Mesenteric fat pad (tissue), 1 donor: ENCODE measurements around the gene SOX1. TPM values are rescaled to one million over a fixed set of nuclear protein-coding genes. Genes with fewer than 3 reads are reported as not detected.

Experiments
- DNase-seq: peaks from one replicate; pipeline ENCODE4 v3.0.0-alpha.2; 2020; ENCODE audit warnings: low spot score
- total RNA-seq: library from RNA; stranded (reverse); fragmentation: NEBNext Ultra II Directional; extraction: Animal tissue kit (Norgen Biotek cat#: 25700); gene quantifications from one replicate; pipeline ENCODE4 v1.2.1, GENCODE V29; 2021
- donor health status: DM: yes; HTN: yes; CAD: no.

The SOX1 gene
- total RNA-seq, 1 donor from 2014 or later, result not detected

- DNase-seq, result no peak
Observed at GRCh38 chr13:112071723-112072533, 5.0 kb downstream of the SOX1 start.

GRCh38 chr13:112072534-112073244, 5.7 kb downstream of the SOX1 start:
- DNase-seq, result no peak

GRCh38 chr13:112073245-112074138, 6.5 kb downstream of the SOX1 start:
- no peak for DNase-seq

GRCh38 chr13:112074139-112074865, 7.4 kb downstream of the SOX1 start:
- DNase-seq, result no peak

GRCh38 chr13:112077729-112078128, 10.8 kb downstream of the SOX1 start:
- no peak for DNase-seq

- DNase-seq, result no peak
Observed at GRCh38 chr13:112078216-112078615, 11.3 kb downstream of the SOX1 start.

GRCh38 chr13:112078879-112079531, 12.1 kb downstream of the SOX1 start:
- no peak for DNase-seq

- DNase-seq, result no peak
Observed at GRCh38 chr13:112079696-112080095, 12.7 kb downstream of the SOX1 start.

- no peak for DNase-seq
Observed at GRCh38 chr13:112083971-112084370, 17.0 kb downstream of the SOX1 start.

GRCh38 chr13:112092453-112092852, 25.5 kb downstream of the SOX1 start:
- no peak for DNase-seq

- DNase-seq, result no peak
Observed at GRCh38 chr13:112095354-112095753, 28.4 kb downstream of the SOX1 start.

- DNase-seq, result no peak
Observed at GRCh38 chr13:112096959-112097358, 30.0 kb downstream of the SOX1 start.

- DNase-seq, result no peak
Observed at GRCh38 chr13:112097770-112098169, 30.8 kb downstream of the SOX1 start.

- no peak for DNase-seq
Observed at GRCh38 chr13:112098699-112099098, 31.8 kb downstream of the SOX1 start.

GRCh38 chr13:112101360-112101930, 34.5 kb downstream of the SOX1 start:
- DNase-seq, result no peak

- no peak for DNase-seq
Observed at GRCh38 chr13:112102243-112102642, 35.3 kb downstream of the SOX1 start.

- DNase-seq, result no peak
Observed at GRCh38 chr13:112103260-112103838, 36.4 kb downstream of the SOX1 start.

GRCh38 chr13:112103961-112104880, 37.3 kb downstream of the SOX1 start:
- no peak for DNase-seq

- no peak for DNase-seq
Observed at GRCh38 chr13:112104881-112105234, 37.9 kb downstream of the SOX1 start.
